A673 (cell line): ENCODE results near the gene TRIM56. TPM values are rescaled to one million over a fixed set of nuclear protein-coding genes. Genes with fewer than 3 reads are reported as not detected.
"Not testable (repeated sequence)": the region's sequence is repeated elsewhere in the genome, so short reads cannot be mapped to it uniquely, and the experiment has no call there.

Source experiments
- BruUV-seq: library from RNA; stranded (reverse); fragments of 400-500 nt; replicated peaks from 2 replicates; lab custom pipeline; 2021; lab: Mats Ljungman, UMichigan
- CTCF ChIA-PET: fragments of 300-600 bp; sonication (Branson Sonifier 250); formaldehyde crosslinking; loops from one replicate; lab custom pipeline; 2022; ENCODE audit warnings: antibody characterized with exemption; lab: Charles Lee
- POLR2A ChIA-PET: fragments of 300-600 bp; sonication (Branson Sonifier 250); formaldehyde crosslinking; loops from one replicate; lab custom pipeline; 2022; ENCODE audit warnings: antibody characterized with exemption; ENCODE audit not compliant: low non-redundant PET; lab: Charles Lee
- DNase-seq: peaks from one replicate; pipeline ENCODE4 v3.0.0-alpha.2; 2015; ENCODE audit warnings: low spot score
- H3K27ac ChIP-seq: fragments of 200-600 bp; sonication (generic); 2 replicates; pipeline ENCODE4 v1.5.1; 2016; ENCODE audit warnings: mixed run types, low read depth, mild to moderate bottlenecking, mixed read lengths, antibody characterized with exemption, low read length; ENCODE audit not compliant: poor library complexity, severe bottlenecking
- H3K27me3 ChIP-seq: fragments of 200-600 bp; sonication (generic); replicated peaks from 2 replicates; pipeline ENCODE4 v1.6.1; 2017; ENCODE audit warnings: mixed run types, low read depth, mild to moderate bottlenecking, mixed read lengths, antibody characterized with exemption, low read length; ENCODE audit not compliant: insufficient read depth, poor library complexity
- H3K36me3 ChIP-seq: fragments of 200-600 bp; sonication (generic); 2 replicates; pipeline ENCODE4 v1.6.1; 2016; ENCODE audit warnings: mixed run types, mild to moderate bottlenecking, mixed read lengths, antibody characterized with exemption, low read length; ENCODE audit not compliant: insufficient read depth, poor library complexity, severe bottlenecking
- H3K4me1 ChIP-seq: fragments of 200-600 bp; sonication (generic); 2 replicates; pipeline ENCODE4 v1.6.1; 2017; ENCODE audit warnings: mixed run types, mild to moderate bottlenecking, mixed read lengths, antibody characterized with exemption, low read length; ENCODE audit not compliant: insufficient read depth, poor library complexity, severe bottlenecking
- H3K4me3 ChIP-seq: fragments of 200-600 bp; sonication (generic); 2 replicates; pipeline ENCODE4 v1.5.1; 2016; ENCODE audit warnings: low read depth, mixed run types, mild to moderate bottlenecking, mixed read lengths, low read length; ENCODE audit not compliant: poor library complexity, severe bottlenecking
- H3K9me3 ChIP-seq: fragments of 200-600 bp; sonication (generic); 2 replicates; pipeline ENCODE4 v1.6.1; 2016; ENCODE audit warnings: mixed run types, low read depth, mild to moderate bottlenecking, mixed read lengths, antibody characterized with exemption, low read length; ENCODE audit not compliant: poor library complexity, severe bottlenecking
- EZH2 ChIP-seq: fragments of 200-600 bp; sonication (generic); IDR thresholded peaks from 2 replicates; pipeline ENCODE4 v1.6.1; 2017; ENCODE audit warnings: borderline replicate concordance, low read depth, mild to moderate bottlenecking, mixed read lengths, antibody characterized with exemption, low read length; ENCODE audit not compliant: poor library complexity, severe bottlenecking
- intact Hi-C: fragments of 100-400 bp; cut with micrococcal nuclease; formaldehyde crosslinking; loops from one replicate; pipeline ENCODE4 v1.10.0; 2022; ENCODE audit not compliant: unreplicated experiment
- total RNA-seq: library from RNA; stranded (reverse); gene quantifications from 2 replicates; pipeline ENCODE4 v1.2.3, GENCODE V29; 2021
- TF ChIP-seq, protein P1 (sequence below): fragments of 300-800, 200-600 bp; sonication (generic); conservative IDR thresholded peaks from 2 replicates; pipeline ENCODE4 v1.5.1; 2017; ENCODE audit warnings: low read depth, mild to moderate bottlenecking, antibody characterized with exemption, low read length, moderate library complexity, mixed read lengths

Gene TRIM56
- total RNA-seq, 1 experiment from 2014 or later, result 32.3 TPM

DNA sequence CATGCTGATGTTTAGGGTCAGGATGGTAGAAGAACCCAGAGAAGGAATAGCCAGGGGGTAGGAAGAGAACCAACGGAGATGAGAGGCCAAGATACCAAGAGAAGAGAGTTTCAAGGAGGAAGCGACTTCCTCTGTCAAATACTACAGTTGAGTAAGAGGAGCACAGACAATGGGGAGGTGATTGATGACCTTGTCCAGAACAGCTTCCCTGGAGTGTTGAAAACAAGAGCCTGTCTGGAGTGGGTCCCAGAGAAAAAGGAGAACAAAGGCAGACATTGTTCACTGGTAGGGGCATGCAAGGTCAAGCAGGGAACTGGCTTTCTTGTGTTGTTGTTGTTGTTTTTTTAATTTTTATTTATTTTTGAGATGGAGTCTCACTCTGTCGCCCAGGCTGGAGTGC is 9.6 kb upstream of the TRIM56 start:
- Histone ChIP-seq H3K27ac (no peak overlapping the region), H3K9me3 (no peaks in the 10 kb centered on the region), H3K4me1 (no peaks in the 10 kb centered on the region), H3K36me3 (no peaks in the 10 kb centered on the region), H3K27me3 (no peaks in the 10 kb centered on the region), H3K4me3 (no peak overlapping the region)
- ChIA-PET POLR2A (no interaction called here), CTCF (no interaction called here)
- no TSS peak for BruUV-seq
- DNase-seq, result no peak
- no peak for TF ChIP-seq EZH2
- TF ChIP-seq, protein P1, sequence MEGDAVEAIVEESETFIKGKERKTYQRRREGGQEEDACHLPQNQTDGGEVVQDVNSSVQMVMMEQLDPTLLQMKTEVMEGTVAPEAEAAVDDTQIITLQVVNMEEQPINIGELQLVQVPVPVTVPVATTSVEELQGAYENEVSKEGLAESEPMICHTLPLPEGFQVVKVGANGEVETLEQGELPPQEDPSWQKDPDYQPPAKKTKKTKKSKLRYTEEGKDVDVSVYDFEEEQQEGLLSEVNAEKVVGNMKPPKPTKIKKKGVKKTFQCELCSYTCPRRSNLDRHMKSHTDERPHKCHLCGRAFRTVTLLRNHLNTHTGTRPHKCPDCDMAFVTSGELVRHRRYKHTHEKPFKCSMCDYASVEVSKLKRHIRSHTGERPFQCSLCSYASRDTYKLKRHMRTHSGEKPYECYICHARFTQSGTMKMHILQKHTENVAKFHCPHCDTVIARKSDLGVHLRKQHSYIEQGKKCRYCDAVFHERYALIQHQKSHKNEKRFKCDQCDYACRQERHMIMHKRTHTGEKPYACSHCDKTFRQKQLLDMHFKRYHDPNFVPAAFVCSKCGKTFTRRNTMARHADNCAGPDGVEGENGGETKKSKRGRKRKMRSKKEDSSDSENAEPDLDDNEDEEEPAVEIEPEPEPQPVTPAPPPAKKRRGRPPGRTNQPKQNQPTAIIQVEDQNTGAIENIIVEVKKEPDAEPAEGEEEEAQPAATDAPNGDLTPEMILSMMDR, result no peak
- intact Hi-C loops, result loop anchor here (5.0 kb wide), 1 partner anchor 178 kb away; the partner anchor contains the start of gene ACHE

DNA sequence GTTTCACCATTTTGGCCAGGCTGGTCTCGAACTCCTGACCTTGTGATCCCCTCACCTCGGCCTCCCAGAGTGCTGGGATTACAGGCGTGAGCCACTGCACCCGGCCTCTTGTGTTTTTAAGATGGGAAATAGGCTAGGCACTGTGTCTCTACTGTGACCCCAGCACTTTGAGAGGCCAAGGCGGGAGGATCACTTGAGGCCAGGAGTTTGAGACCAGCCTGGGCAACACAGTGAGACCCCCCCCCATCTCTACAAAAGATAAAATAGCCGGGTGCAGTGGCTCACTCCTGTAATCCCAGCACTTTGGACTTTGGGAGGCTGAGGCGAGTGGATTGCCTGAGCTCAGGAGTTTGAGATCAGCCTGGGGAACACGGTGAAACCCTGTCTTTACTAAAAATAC is 9.1 kb upstream of the TRIM56 start:
- intact Hi-C loops, result loop anchor here (5.0 kb wide), 1 partner anchor 179 kb away; the partner anchor contains the start of gene ACHE
- CTCF ChIA-PET, result interaction anchor here (0.7 kb wide), 1 partner anchor 110 kb away, joined by 3 read pairs; no protein-coding TSS in a partner anchor
- H3K4me3 ChIP-seq, BruUV-seq, H3K9me3 ChIP-seq, H3K4me1 ChIP-seq, H3K36me3 ChIP-seq, DNase-seq, H3K27ac ChIP-seq, H3K27me3 ChIP-seq, POLR2A ChIA-PET: not testable (repeated sequence)

DNA sequence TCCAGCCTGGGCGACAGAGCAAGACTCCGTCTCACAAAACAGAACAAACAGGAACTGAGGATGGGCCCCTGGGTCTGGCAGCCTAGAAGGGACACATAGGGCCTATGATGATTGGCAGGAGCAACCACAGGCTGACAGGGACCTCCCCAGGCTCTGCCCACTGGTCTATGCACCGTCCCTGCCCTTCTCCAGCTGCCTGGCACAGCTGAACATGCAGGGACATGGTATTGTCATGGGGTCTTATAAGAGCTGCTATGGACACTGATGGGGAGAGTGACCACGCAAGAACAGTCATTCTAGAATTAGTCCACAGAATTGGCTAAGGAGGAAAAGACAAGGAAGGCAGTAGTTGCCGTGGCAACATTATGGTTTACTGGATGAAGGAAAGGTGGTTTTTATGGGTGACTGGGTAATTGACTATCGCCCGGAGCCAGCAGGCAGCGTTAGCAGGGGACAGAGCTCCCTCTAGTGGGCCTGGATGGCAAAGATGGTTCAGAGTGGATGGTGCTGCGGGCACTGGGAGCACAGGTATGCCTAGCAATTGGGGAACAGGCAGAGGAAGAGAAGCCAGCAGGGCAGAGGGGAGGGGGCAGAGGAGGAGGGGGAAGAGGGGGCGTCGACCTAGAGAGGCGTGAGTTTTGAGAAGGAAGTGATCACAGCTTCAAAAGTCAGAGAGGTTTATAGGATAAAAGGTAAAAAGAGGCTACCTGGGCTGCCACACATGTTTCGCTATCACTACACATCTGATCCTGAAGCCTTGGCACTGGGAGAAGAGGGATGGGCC is 7.8 kb upstream of the TRIM56 start:
- TF ChIP-seq EZH2, result no peak
- TF ChIP-seq, protein P1, result peak; percentile 96
- POLR2A ChIA-PET, result interaction anchor here (0.6 kb wide), 1 partner anchor 12 kb away, joined by 5 read pairs; no protein-coding TSS in a partner anchor
- no peak overlapping the region for H3K4me3 ChIP-seq
- H3K9me3 ChIP-seq, result no peaks in the 10 kb centered on the region
- no peak overlapping the region for H3K27ac ChIP-seq
- no TSS peak for BruUV-seq
- no peaks in the 10 kb centered on the region for H3K27me3 ChIP-seq
- CTCF ChIA-PET, result interaction anchor here (0.6 to 1.3 kb wide), 12 partner anchors 11 to 410 kb away, joined by 3 to 13 read pairs (median 6); partner anchors contain the start of genes MUC17 and SRRT
- DNase-seq, result peak; percentile 80
- H3K36me3 ChIP-seq, result no peaks in the 10 kb centered on the region
- intact Hi-C loops, result loop anchor here (5.0 kb wide), 1 partner anchor 180 kb away; the partner anchor contains the start of gene ACHE
- no peaks in the 10 kb centered on the region for H3K4me1 ChIP-seq
